ENCODE measurements around the gene ABCA5. TPM values are rescaled to one million over a fixed set of nuclear protein-coding genes. Genes with fewer than 3 reads are reported as not detected.
A peak's percentile ranks its signal among the peaks of the same experiment; 100 is the strongest.

Gene ABCA5
- total and polyA plus RNA-seq, 2 of the 13 experiments (the other 11 are each of a cell fraction or from before 2014, with no cell fraction given) = 9.7 to 10.1 TPM

GRCh38 chr17:69268543-69269014 lies 58.4 kb downstream of the ABCA5 start (continued):
- TF ChIP-seq MAX (IDR thresholded peaks at IDR 0.05) (no peak), PRDM15 (CRISPR knock-in tag; IDR thresholded peaks at IDR 0.05) (no peak), HNRNPUL1 (IDR thresholded peaks at IDR 0.05; ENCODE audit: low read depth, low read length) (no peak), ETV6 (CRISPR knock-in tag; conservative IDR thresholded peaks at IDR 0.05) (no peak), CTCF (CRISPR knock-in tag; IDR thresholded peaks at IDR 0.05) (no peak), HBP1 (CRISPR knock-in tag; IDR thresholded peaks at IDR 0.05; ENCODE audit: low read depth) (peak; percentile 62; the same call in 1 of the 2 replicates), ZNF12 (CRISPR knock-in tag; IDR thresholded peaks at IDR 0.05) (peak; percentile 87; the same call in 1 of the 2 replicates), ZNF326 (CRISPR knock-in tag; IDR thresholded peaks at IDR 0.05; ENCODE audit: borderline replicate concordance) (no peak), ASH2L (IDR thresholded peaks at IDR 0.05; ENCODE audit: insufficient read length, low read depth, low read length) (peak; percentile 60), NFE2L2 (IDR thresholded peaks at IDR 0.05; ENCODE audit: low read length) (peak; percentile 93), ZNF530 (CRISPR knock-in tag; IDR thresholded peaks at IDR 0.05; ENCODE audit: low read depth) (no peak), RNF2 (conservative IDR thresholded peaks at IDR 0.05; ENCODE audit: low read depth) (no peak), SMAD1 (CRISPR knock-in tag; IDR thresholded peaks at IDR 0.05; ENCODE audit: borderline replicate concordance, low read depth) (no peak), RAD21 (CRISPR knock-in tag; IDR thresholded peaks at IDR 0.05) (0 out of 2 replicates have a peak, but pooled peaks have one; percentile 28), GTF3A (CRISPR knock-in tag; conservative IDR thresholded peaks at IDR 0.05) (no peak), NFIB (CRISPR knock-in tag; IDR thresholded peaks at IDR 0.05; ENCODE audit: borderline replicate concordance) (no peak), DMAP1 (CRISPR knock-in tag; IDR thresholded peaks at IDR 0.05) (0 out of 2 replicates have a peak, but pooled peaks have one; percentile 18), RARA (CRISPR knock-in tag; IDR thresholded peaks at IDR 0.05) (peak; percentile 54), ZNF75D (CRISPR knock-in tag; IDR thresholded peaks at IDR 0.05; ENCODE audit: borderline replicate concordance) (no peak), SMC3 (IDR thresholded peaks at IDR 0.05; ENCODE audit: low read length) (peak; percentile 40; the same call in 1 of the 2 replicates), SYNCRIP (IDR thresholded peaks at IDR 0.05; ENCODE audit: insufficient read depth, low read depth, low read length) (no peak), TCF12 (IDR thresholded peaks at IDR 0.05) (no peak), TCF12 (CRISPR knock-in tag; IDR thresholded peaks at IDR 0.05) (no peak), ZMYM4 (CRISPR knock-in tag; IDR thresholded peaks at IDR 0.05) (peak; percentile 80), TGIF2 (CRISPR knock-in tag; IDR thresholded peaks at IDR 0.05) (peak; percentile 57; the same call in 1 of the 2 replicates), ELF3 (CRISPR knock-in tag; IDR thresholded peaks at IDR 0.05) (peak; percentile 43; the same call in 1 of the 2 replicates)
